Coronary artery (tissue), 2 donors: Measurements from ENCODE around the gene RABGGTA.
A peak's percentile ranks its signal among the peaks of the same experiment; 100 is the strongest.

ENCODE experiments used
- DNase-seq: peaks from one replicate; pipeline ENCODE4 v3.0.0-alpha.2; 2017; ENCODE audit warnings: low spot score
- H3K27ac ChIP-seq, 2 donors: fragments of 200-600 bp; sonication (generic); one replicate each; pipeline ENCODE4 v1.5.1; 2016 to 2019
- H3K4me3 ChIP-seq: fragments of 200-600 bp; sonication (generic); 2 replicates; pipeline ENCODE4 v1.5.1; 2016; ENCODE audit warnings: mild to moderate bottlenecking, moderate library complexity
- CTCF ChIP-seq: fragments of 200-600 bp; sonication (generic); IDR thresholded peaks from one replicate; pipeline ENCODE4 v1.5.1; 2019; ENCODE audit warnings: antibody characterized with exemption

Gene RABGGTA

GRCh38 chr14:24238527-24239037, 32.8 kb downstream of the RABGGTA start:
- Histone ChIP-seq H3K27ac (no peak overlapping the region), H3K4me3 (no peak overlapping the region)
- no peak for DNase-seq
- no peak for TF ChIP-seq CTCF

- DNase-seq, result no peak
- H3K4me3 ChIP-seq, result no peak overlapping the region
- no peak overlapping the region for H3K27ac ChIP-seq
- no peak for TF ChIP-seq CTCF
Observed at GRCh38 chr14:24238123-24238522, 33.3 kb downstream of the RABGGTA start.

DNA sequence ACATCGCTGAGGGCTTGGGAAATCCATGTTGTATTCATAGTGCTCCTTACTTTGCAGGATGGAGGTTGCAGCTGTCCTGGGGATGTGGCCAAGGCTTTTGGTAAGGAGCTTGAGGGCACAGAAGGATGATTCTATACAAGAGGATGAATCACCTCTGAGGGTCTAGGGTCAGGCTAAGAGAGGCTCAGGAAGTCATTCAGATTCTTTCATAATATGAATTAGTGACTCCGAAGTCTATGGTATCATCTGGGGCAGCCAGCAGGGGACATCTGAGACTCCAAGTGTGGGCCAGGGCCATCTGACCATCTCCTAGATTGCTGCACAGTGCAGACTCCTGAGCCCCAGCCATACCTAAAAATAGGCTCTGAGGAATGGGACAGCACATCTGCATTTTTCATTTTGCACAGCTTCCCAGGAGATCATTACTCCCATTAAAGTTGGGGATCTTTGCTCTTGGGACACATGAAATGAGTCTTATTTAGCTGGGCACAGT, 33.9 kb downstream of the RABGGTA start:
- no peak overlapping the region for H3K4me3 ChIP-seq
- TF ChIP-seq CTCF, result no peak
- no peak overlapping the region for H3K27ac ChIP-seq
- no peak for DNase-seq

- Histone ChIP-seq H3K4me3 (no peak overlapping the region), H3K27ac (no peak overlapping the region)
- no peak for DNase-seq
- no peak for TF ChIP-seq CTCF
Observed at GRCh38 chr14:24236689-24237462, 34.5 kb downstream of the RABGGTA start.

GRCh38 chr14:24235804-24236688, 35.4 kb downstream of the RABGGTA start:
- Histone ChIP-seq H3K4me3 (no peak overlapping the region), H3K27ac (no peak overlapping the region)
- TF ChIP-seq CTCF, result no peak
- peak; percentile 36 for DNase-seq

GRCh38 chr14:24234095-24235005, 37.0 kb downstream of the RABGGTA start:
- TF ChIP-seq CTCF, result no peak
- Histone ChIP-seq H3K27ac (peak overlapping the region in 1 of 2 donors; percentile 13), H3K4me3 (no peak overlapping the region)
- DNase-seq, result no peak
